ENCODE data around the gene HDAC11.
"Not testable (repeated sequence)": the region's sequence is repeated elsewhere in the genome, so short reads cannot be mapped to it uniquely, and the experiment has no call there.

GRCh38 chr3:13499246-13499645 is 19.1 kb downstream of the HDAC11 start:
- TF ChIP-seq POLR2A, CTCF (IDR thresholded peaks at IDR 0.05): not testable (repeated sequence)

All from uterus (tissue), 2 donors.